SK-N-MC (cell line): ENCODE measurements around the gene ELOVL1.

Source experiments
- EZH2 ChIP-seq: fragments of 200-600 bp; sonication (generic); IDR thresholded peaks from one replicate; pipeline ENCODE4 v1.6.1; 2017; ENCODE audit warnings: antibody characterized with exemption
- POLR2AphosphoS5 ChIP-seq: IDR thresholded peaks from 2 replicates; pipeline ENCODE4 v1.6.1; 2012; ENCODE audit warnings: mild to moderate bottlenecking, low read depth, low read length, borderline replicate concordance

- TF ChIP-seq EZH2 (no peak), POLR2AphosphoS5 (no peak)
These were observed 48.0 kb downstream of the ELOVL1 start for GRCh38 chr1:43319766-43320165.
